Ovary (tissue), 9 donors: ENCODE measurements around the gene SRC. TPM values are rescaled to one million over a fixed set of nuclear protein-coding genes. Genes with fewer than 3 reads are reported as not detected.

Experiments used
- DNase-seq, 5 donors: peaks; one replicate each; pipeline ENCODE4 v3.0.0-alpha.2; 2019 to 2020
- H3K27ac ChIP-seq, 2 donors: fragments of 200-600 bp; one replicate each; pipeline versions ENCODE4 v1.5.1 to v1.8.0; 2019 to 2022
- H3K27me3 ChIP-seq: fragments of 200-600 bp; one replicate; pipeline ENCODE4 v1.8.0; 2022
- H3K36me3 ChIP-seq: fragments of 200-600 bp; sonication (generic); one replicate; pipeline ENCODE4 v1.5.1; 2019
- H3K4me1 ChIP-seq: one replicate; pipeline ENCODE4 v1.8.1; 2013; ENCODE audit warnings: mild to moderate bottlenecking, moderate library complexity; ENCODE audit not compliant: insufficient read depth
- H3K4me3 ChIP-seq: fragments of 200-600 bp; sonication (generic); one replicate; pipeline ENCODE4 v1.5.1; 2017
- H3K9me3 ChIP-seq, 2 donors: fragments of 200-600 bp in 1 of 2; sonication (generic) in 1 of 2; one replicate each; pipeline versions ENCODE4 v1.5.1 to v1.8.1; 2013 to 2019; ENCODE audit warnings: mild to moderate bottlenecking in 1 of 2, moderate library complexity in 1 of 2
- EP300 ChIP-seq: sonication (generic); formaldehyde crosslinking; IDR thresholded peaks from one replicate; pipeline ENCODE4 v1.6.1; 2017; ENCODE audit warnings: antibody characterized with exemption
- POLR2A ChIP-seq: fragments of 450-650 bp; IDR thresholded peaks from one replicate; pipeline ENCODE4 v1.6.1; 2017; ENCODE audit warnings: antibody characterized with exemption, mild to moderate bottlenecking, moderate library complexity
- WGBS, 3 donors: extraction: QIAGEN DNeasy Blood & Tissue Kit in 1 of 3; methylation state at CpG; one replicate each; pipeline versions ENCODE4 v1.1.5 to v1.1.7; 2013 to 2017; 5-methylcytosine and 5-hydroxymethylcytosine counted together
- intact Hi-C, 4 donors: fragments of 100-400 bp; cut with DNase I; formaldehyde crosslinking; loops; one replicate each; pipeline versions ENCODE4 v1.11.0 to v1.15.1; 2022 to 2023
- polyA plus RNA-seq, 2 donors: library from polyadenylated mRNA; stranded (reverse); fragments of 200-250 nt in 1 of 2; fragments of 350-450 nt in 1 of 2; fragmentation: Illumina TruSeq in 1 of 2; extraction: RNeasy Lipid Tissue Mini Kit (QIAGEN cat#74804) in 1 of 2; gene quantifications; one replicate each; pipeline ENCODE4 v1.2.3, GENCODE V29; 2013 to 2014
- total RNA-seq, 7 donors: library from RNA; depleted of rRNA in 2 of 7; stranded (reverse); fragments of >200 nt in 2 of 7; fragmentation: NEBNext Ultra II Directional in 3 of 7; extraction: Animal tissue kit (Norgen Biotek cat#: 25700) in 3 of 7; gene quantifications; one replicate each; pipeline versions ENCODE4 v1.1.0 to v1.2.4, GENCODE V29; 2016 to 2023
- TF ChIP-seq, protein P1 (sequence below), 3 donors: fragments of 450-650 bp in 2 of 3; fragments of 200-600 bp in 1 of 3; IDR thresholded peaks; one replicate each; pipeline versions ENCODE4 v1.5.1 to v1.8.0; 2016 to 2022; ENCODE audit warnings: antibody characterized with exemption in 3 of 3, mild to moderate bottlenecking in 1 of 3
- donor health status: DM: no; HTN: no; CAD: no; lungs with moderate emphysema.
- donor health status: DM: no; HTN: no; CAD: no.
- donor health status: Bipolar disorder and iron deficiency.
- donor health status: DM: yes; HTN: yes; CAD: no.
- donor health status: DM: no; HTN: no; CAD: no.
- donor health status: DM: yes; HTN: yes; CAD: no.

SRC gene
- total and polyA plus RNA-seq, 9 donors: 17.0 to 72.7 (median 34.7) TPM

DNA sequence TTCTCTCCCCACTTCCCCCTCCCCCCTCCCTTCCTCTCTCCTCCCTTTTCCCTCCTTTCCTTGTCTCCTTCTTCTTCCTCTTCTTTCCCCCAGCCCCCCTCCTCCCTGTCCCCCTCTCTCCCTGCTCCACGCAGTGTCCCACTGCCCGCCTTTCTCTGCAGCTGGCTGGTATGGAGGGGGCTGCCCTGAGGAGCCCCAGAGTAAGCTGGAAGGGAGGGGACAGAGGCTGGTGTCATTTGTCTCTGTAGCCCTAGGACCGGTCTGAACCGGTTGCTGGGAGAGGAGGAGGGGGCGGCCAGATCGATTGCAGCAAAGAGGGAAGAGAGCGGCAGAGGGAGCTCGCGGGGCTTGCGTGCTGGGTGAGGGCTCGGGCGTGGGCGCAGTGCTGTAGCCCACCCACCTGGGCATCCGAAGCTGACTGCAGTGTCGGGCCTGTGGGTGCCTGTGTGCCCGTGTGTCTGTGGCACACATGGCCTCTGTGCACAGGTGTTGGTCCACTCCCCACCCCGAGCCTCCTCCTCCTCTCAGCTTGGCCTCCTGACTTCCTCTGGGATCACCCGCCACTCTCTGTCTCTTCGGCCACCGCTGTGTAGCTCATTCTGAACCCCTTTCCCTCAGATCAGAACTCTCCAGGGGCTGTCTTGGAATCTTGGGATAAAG, 50.6 kb downstream of the SRC start:
- 71 to 79% (median 76%) methylated on average over 20 of the region's 20 CpGs for WGBS, 3 donors
- Histone ChIP-seq H3K27me3 (no peaks in the 10 kb centered on the region), H3K9me3 (no peaks in the 10 kb centered on the region), H3K4me1 (peaks cover 3% of the 10 kb centered on the region), H3K4me3 (no peak overlapping the region), H3K36me3 (no peaks in the 10 kb centered on the region), H3K27ac (peak overlapping the region in 1 of 2 donors; percentile 2)
- intact Hi-C loops: loop anchor here in 1 of 4 donors (5.0 to 10.0 kb wide), 2 partner anchors 128 to 204 kb away; partner anchors contain the start of genes BLCAP and NNAT
- no peak for DNase-seq
- TF ChIP-seq POLR2A: no peak
- TF ChIP-seq EP300: no peak
- TF ChIP-seq, protein P1, sequence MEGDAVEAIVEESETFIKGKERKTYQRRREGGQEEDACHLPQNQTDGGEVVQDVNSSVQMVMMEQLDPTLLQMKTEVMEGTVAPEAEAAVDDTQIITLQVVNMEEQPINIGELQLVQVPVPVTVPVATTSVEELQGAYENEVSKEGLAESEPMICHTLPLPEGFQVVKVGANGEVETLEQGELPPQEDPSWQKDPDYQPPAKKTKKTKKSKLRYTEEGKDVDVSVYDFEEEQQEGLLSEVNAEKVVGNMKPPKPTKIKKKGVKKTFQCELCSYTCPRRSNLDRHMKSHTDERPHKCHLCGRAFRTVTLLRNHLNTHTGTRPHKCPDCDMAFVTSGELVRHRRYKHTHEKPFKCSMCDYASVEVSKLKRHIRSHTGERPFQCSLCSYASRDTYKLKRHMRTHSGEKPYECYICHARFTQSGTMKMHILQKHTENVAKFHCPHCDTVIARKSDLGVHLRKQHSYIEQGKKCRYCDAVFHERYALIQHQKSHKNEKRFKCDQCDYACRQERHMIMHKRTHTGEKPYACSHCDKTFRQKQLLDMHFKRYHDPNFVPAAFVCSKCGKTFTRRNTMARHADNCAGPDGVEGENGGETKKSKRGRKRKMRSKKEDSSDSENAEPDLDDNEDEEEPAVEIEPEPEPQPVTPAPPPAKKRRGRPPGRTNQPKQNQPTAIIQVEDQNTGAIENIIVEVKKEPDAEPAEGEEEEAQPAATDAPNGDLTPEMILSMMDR (IDR thresholded peaks at IDR 0.05): no peak

DNA sequence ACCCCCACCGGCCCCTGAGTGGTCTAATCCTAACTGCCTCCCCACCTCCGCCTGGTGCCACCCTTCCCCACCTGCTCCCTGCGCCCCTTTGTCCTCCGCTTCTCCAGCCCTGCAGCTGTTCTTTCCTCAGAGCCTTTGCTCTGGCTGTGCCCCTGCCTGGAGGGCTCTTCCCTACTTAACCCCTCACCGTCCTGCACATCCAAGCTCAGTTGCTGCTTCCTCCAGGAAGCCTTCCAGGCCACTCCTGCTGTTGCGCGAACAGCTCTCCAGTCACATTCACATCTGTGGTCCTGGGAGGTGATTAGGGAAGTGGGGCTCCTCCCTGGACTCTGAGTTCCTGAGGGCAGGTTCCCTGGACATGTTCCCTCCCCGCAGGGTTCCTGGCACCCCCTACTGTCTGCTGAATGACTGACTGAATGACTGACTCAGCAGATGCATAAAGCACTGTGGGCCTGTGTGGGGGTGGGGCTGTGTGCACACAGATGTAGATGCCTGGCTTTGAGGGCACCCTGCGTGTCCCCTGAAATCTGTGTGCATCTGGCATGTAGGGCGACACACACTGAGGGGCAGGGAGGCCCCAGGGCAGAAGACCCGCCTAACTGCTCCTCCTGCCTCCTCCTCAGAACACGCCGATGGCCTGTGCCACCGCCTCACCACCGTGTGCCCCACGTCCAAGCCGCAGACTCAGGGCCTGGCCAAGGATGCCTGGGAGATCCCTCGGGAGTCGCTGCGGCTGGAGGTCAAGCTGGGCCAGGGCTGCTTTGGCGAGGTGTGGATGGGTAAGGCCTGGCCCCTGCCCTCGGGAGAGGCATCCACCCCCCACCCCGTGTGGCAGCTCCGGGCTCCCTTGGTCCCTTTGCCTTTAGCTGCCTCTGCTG, 51.4 kb downstream of the SRC start:
- Histone ChIP-seq H3K4me3 (no peak overlapping the region), H3K27me3 (no peaks in the 10 kb centered on the region), H3K27ac (no peak overlapping the region), H3K9me3 (no peaks in the 10 kb centered on the region), H3K36me3 (no peaks in the 10 kb centered on the region), H3K4me1 (peaks cover 3% of the 10 kb centered on the region)
- TF ChIP-seq, protein P1 (IDR thresholded peaks at IDR 0.05): no peak
- TF ChIP-seq POLR2A (no peak), EP300 (no peak)
- intact Hi-C loops: loop anchor here in 1 of 4 donors (5.0 to 10.0 kb wide), 2 partner anchors 127 to 205 kb away; partner anchors contain the start of genes BLCAP and NNAT
- DNase-seq: no peak
- WGBS, 3 donors: 84 to 89% (median 84%) methylated on average over 24 of the region's 24 CpGs

DNA sequence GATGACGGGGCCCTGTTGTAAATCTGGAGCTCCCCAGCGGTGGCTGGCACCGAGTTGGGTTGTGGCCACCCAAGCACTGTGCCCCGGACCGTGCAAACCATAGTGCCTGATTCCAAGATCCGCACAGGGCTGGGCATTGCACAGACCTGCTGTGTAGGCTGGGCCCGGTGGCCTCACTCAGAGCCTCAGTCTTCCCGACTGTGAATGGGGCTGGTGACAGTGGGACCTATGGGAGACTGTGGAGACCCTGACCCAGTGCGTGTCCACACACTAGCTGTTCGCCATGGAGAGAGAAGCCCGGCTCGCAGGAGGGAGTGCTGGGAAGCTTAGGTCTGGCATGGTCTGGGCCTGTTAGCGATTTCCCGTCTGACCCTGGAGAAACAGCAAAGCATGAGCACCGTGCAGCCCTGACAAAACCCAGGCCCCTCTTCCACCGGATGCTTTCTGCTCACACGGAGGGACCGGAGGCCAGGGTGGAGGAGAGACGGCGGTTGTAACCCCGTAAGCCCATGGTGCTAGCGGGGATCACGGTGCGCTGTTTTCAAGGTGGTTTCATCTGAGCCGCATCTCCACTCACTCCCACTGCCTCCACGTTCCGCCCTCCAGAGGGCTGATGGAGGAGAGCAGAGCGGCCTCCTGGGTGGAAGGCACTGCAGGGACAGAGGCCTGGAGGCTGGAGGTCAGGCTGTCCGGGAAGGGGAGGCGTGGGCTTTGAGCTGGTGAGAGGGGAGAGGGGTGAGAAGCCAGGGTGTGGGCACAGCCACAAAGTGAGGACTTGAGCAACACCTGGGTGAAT, 52.2 kb downstream of the SRC start:
- 81 to 87% (median 82%) methylated on average over 29 to 30 of the region's 30 CpGs for WGBS, 3 donors
- Histone ChIP-seq H3K9me3 (no peaks in the 10 kb centered on the region), H3K27ac (no peak overlapping the region), H3K27me3 (no peaks in the 10 kb centered on the region), H3K36me3 (no peaks in the 10 kb centered on the region), H3K4me1 (peaks cover 3% of the 10 kb centered on the region), H3K4me3 (no peak overlapping the region)
- TF ChIP-seq, protein P1 (IDR thresholded peaks at IDR 0.05): no peak
- TF ChIP-seq EP300: no peak
- DNase-seq: no peak
- intact Hi-C loops: loop anchor here in 1 of 4 donors (5.0 to 10.0 kb wide), 2 partner anchors 127 to 206 kb away; partner anchors contain the start of genes BLCAP and NNAT
